ENCODE measurements around the gene ADNP.

Gene ADNP

DNA sequence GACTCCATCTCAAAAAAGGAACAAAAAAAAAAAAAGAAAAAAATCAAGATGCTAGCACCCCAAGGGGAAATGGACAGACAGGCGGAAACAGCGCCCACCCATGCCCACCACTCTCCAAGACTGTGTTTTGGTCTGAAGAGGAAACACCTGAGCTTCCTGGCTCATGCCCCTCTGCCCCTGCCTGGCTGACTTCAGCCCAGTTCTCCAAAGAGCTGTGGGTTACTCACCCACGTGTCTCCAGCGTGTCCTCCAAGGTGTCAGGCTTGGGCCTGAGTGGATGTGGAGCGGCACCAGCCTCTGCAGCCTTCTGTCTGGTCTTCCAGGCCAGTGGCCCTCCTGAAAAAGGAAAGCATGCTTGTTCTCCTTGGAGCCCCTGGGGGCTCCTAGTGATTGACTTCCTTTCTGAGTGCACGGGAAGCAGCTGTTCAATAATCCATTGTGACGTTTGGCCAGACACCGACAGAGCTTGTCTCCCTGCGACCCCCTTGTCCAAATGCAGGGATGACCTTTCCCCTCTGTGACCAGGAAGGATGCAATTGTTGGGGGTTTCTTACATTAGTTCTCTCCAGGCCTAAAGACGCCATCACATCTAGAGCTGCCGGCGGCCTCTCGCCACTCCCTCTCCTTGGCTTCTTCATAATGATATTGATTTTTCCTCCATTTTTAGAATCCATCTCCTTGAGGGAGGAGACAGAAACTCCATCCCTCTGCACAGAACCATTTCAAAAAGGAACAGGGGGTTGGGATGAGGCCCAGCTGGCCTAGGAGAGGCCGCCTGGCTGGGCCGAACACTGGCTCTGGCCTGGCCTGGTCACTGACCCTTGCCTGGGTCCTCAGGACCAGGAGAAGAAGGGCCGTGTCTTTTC, 58.4 kb downstream of the ADNP start:
- DNase-seq (ENCODE audit: low spot score) = no peak

DNA sequence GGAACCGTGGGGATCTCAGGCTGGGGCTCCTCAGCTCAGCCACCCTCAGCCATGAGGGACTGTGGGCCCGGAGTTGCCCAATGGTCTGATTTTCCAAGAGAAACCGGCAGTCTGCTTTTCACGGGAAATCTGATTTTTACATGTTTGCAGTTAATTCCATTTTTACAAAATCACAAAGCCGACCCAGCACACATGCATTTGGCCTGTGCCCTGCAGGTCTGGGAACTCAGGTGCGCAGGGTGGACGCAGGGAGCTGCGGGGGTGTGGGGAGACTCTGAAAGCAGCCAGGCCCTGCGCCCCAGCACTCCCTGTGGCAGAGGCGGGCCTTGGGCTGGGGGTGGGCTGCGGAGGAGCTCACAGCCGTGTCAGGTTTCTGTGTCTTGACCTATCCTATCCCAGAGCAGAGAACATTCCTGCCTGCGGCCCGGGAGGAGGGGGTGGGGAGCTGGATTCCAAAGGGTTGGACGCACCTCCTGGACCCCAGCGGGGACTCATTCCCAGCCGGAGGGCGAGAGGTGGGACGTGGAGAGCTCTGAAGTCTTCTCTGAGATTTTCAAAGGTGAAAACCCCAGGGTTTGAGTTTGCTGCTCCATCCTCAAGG, 60.6 kb downstream of the ADNP start:
- DNase-seq (ENCODE audit: low spot score) = no peak

DNA sequence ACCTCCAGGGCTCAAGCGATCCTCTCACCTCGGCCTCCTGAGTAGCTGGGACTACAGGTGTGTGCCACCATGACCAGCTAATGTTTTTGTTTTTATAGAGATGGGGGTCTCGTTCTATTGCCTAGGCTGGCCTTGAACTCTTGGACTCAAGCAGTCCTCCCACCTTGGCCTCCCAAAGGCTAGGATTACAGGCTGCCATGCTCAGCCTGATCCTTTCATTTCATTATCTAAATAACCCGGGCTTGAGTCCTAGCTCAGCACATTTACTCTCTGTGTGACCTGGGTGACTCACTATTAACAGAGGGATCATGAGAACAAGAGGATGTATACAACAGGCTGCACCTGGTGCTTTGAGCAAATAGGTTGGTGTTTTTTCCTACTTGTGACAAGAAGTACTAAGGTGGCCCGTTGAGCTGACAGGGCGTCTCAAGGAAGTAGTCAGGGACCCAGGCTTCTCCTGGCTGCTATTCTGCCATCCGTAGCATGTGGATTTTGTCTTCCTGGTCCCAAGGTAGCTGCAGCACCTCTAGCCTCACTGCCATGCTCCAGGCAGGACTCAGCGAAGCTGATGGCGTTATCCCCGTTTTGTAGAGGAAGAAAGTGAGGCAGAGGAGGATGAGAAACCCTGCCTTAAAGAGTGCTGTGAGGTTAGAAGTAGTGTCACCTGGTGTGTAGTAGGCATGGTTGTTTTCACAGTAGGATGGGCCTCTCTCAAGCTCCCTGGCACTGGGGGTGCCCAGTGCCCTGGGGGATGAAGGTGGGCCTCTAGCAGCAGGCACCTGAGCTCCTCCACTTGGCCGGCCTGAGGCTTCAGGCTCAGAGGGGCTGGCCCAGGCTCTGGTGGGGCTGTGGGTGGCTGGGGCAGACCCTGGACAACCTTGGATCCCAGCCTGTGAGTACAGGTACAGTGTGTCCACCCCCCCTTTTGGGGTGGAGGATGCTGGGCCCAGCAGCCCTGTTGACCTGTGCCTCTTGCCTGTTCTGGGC, 62.4 kb downstream of the ADNP start:
- no peak for DNase-seq (ENCODE audit: low spot score)

GRCh38 chr20:50867805-50868204, 63.4 kb downstream of the ADNP start:
- DNase-seq (ENCODE audit: low spot score) = no peak

- no peak for DNase-seq (ENCODE audit: low spot score)
Observed at GRCh38 chr20:50866831-50867230, 64.4 kb downstream of the ADNP start.

- no peak for DNase-seq (ENCODE audit: low spot score)
Observed at GRCh38 chr20:50866036-50866685, 65.1 kb downstream of the ADNP start.

DNA sequence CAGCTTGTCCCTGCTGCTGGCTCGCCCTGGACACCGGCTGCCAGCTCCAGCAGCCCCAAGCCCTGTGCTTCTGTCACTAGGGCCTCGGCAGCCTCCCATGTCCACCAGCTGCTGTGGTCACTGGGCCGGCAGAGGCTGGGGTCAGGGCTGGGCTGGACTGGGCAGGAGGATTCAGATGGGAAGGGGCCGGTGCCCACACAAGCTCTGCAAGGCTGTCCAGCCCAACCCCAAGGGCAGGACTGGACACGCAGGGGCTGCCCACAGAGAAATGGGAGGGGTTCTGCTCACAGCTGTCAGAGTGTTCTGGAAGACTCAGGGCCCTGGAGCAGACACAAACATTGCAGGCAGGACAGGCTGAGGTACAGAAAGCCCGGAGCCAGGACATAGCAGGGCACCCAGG, 65.6 kb downstream of the ADNP start:
- DNase-seq (ENCODE audit: low spot score) = no peak

DNA sequence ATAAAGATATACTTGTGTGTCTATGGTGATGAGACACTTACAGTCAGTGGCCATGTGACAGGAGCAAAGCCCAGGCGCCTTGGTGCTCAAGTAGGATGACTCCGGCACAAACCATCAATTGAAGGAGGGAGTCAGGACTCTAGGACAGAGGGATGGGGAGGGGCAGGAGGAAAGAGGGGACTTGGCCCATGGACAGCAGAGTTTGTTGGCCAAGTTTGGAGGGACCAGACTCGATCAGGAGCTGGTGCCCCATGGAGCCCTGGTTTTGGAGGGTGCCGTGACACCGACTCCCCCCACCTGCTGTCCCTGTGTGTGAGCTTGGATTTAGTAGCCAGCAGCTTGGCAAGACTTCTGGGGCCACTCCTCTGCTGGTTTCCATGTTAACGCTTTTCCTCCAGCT, 66.1 kb downstream of the ADNP start:
- no peak for DNase-seq (ENCODE audit: low spot score)

DNA sequence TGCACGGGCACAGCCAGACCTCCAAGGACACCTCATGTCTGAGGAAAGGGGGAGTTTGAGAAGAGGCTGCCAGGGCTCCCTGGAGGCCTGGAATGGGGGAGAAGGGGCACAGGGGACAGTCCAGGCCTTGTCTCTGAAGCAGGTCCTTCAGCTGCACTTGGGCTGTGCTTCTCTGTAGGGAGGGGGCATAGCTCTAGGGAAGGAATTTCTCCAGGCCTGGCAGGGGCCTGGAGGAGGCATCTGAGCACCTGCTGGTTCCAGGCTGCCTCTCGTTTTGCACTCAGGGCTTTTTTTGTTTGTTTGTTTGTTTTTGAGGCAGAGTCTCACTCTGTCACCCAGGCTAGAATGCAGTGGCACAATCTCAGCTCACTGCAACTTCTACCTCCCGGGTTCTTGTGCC, 68.7 kb downstream of the ADNP start:
- no peak for DNase-seq (ENCODE audit: low spot score)

DNA sequence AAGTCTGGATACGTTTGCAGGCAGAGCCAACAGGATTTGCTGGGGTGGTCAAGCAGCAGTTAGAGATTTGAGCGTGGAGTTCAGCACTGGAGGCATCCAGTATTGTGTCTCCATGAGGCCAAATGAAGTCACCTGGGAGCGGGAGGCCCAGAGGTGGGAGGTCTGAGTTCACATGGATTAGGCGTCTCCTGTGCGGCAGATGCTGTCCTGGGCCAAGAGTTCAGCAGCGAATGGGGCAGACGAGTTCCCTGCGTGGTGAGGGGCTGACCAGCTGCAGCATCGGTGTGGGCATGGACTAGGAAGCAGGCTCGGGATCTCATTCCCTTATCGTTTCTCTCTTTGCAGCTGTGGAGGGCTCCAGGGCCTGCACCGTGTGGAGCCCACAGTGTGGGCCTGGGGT, 70.2 kb downstream of the ADNP start:
- DNase-seq (ENCODE audit: low spot score) = no peak

DNA sequence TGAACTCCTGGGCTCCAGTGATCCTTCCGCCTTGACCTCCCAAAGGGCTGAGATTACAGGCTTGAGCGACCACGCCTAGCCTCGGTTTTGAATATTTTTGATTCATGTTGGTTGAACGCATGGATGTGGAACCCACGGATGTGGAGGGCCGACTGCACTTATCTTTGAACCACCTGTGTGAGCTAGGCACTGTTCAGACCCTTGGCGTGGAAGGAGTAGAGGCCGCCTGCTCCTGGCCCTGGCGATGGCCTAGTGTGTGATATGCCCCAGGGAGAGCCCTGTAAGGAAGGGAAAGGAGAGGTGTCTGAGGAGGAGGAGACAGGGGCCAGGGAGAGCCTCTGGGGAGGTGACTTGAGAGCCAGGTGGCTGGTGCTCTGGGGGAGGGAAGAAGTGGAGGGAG, 72.1 kb downstream of the ADNP start:
- no peak for DNase-seq (ENCODE audit: low spot score)

- no peak for DNase-seq (ENCODE audit: low spot score)
Observed at GRCh38 chr20:50858525-50858924, 72.7 kb downstream of the ADNP start.

DNA sequence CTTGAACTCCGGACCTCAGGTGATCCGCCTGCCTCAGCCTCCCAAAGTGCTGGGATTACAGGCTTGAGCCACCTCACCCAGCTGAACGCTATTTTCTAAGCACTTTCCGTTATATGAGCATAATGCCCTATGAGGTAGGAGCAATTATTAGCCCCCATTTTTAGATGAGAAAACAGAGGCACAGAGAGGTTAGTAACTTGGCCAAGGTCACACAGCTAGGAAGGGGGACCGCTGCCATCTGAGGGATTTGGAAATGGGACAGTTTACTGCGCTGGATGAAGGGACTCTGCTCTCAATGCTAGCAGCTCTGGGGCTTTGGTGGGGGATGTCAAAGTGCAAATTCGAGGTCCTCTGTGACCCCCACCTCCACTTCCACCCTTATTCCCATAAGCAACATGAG, 73.9 kb downstream of the ADNP start:
- DNase-seq (ENCODE audit: low spot score) = no peak

GRCh38 chr20:50856475-50857041, 74.7 kb downstream of the ADNP start:
- no peak for DNase-seq (ENCODE audit: low spot score)

GRCh38 chr20:50855498-50856474, 75.5 kb downstream of the ADNP start:
- no peak for DNase-seq (ENCODE audit: low spot score)

GRCh38 chr20:50854506-50855249, 76.6 kb downstream of the ADNP start:
- DNase-seq (ENCODE audit: low spot score) = no peak

DNA sequence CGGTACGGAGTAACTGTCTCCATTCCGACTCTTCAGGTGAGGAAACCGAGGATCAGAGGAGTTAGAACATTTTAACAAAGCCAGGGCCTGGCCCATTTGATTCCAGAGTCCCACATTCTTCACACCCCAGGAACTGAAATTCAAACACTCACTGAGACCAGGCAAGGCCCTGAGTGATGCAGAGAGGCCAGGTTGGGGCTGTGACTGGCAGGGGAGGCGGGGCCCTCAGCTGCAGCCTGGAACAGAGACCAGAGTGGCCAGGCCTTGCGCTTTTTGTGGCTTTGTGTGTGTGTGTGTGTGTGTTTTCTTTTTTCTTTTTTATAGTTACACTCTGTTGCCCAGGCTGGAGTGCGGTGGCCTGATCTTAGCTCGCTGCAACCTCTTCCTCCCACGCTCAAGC, 79.2 kb downstream of the ADNP start:
- DNase-seq (ENCODE audit: low spot score) = no peak

- no peak for DNase-seq (ENCODE audit: low spot score)
Observed at GRCh38 chr20:50850721-50851286, 80.4 kb downstream of the ADNP start.
